ENCODE data around the gene TBC1D30. TPM values are rescaled to one million over a fixed set of nuclear protein-coding genes. Genes with fewer than 3 reads are reported as not detected.

Gene TBC1D30
- total and polyA plus RNA-seq, 5 donors from 2014 or later = 0.07 to 0.25 (median 0.12) TPM; not detected in 2

DNA sequence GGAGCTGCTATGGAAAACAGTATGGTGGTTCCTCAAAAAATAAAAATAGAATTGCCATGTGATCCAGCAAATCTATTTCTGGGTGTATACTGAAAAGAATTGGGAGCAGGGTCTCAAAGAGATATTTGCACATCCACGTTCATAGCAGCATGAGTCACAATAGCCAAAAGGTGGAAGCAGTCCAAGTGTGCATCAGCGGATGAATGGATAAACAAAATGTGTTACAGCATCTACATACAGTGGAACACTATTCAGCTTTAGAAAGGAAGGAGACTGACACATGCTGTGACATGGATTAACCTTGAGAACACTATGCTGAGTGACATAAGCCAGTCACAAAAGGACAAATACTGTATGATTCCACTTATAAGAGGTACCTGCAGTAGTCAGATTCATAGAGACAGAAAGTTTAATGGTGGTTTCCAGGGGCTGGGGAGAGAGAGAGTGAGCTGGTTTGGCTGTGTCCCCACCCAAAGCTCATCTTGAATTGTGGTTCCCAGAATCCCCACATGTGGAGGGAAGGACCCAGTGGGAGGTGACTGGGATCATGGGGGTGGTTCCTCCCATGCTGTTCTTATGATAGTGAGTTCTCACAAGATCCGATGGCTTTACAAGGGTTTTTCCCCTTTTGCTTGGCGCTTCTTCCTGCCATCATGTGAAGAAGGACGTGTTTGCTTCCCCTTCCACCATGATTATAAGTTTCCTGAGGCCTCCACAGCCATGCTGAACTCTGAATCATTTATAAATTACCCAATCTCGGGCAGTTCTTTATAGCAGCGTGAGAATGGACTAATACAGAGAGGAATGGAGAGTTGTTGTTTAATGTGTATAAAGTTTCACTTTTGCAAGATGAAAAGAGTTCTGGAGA is 17.6 kb upstream of the TBC1D30 start:
- DNase-seq (no peak), ATAC-seq (ENCODE audit: low read depth in 2 of 2) (no peak)
- no peak overlapping the region for H3K27ac ChIP-seq (ENCODE audit: insufficient read depth, low read length, poor library complexity, severe bottlenecking)
- H3K4me3 ChIP-seq (ENCODE audit: low read depth, low read length) = no peak overlapping the region
- H3K27me3 Mint-ChIP-seq = peaks cover 28% of the 10 kb centered on the region
- no peaks in the 10 kb centered on the region for H3K4me1 ChIP-seq (ENCODE audit: control insufficient read depth, insufficient read depth, low read length, poor library complexity, severe bottlenecking)
- peaks cover 0 to 2% (median 0%) of the 10 kb centered on the region in 4 donors for H3K4me1 Mint-ChIP-seq
- H3K4me3 Mint-ChIP-seq = no peak overlapping the region
- H3K9me3 Mint-ChIP-seq = peaks cover 0 to 3% (median 0%) of the 10 kb centered on the region in 7 donors
- no peaks in the 10 kb centered on the region for H3K36me3 ChIP-seq (ENCODE audit: control insufficient read depth, insufficient read depth, low read length)
- H3K36me3 Mint-ChIP-seq = no peaks in the 10 kb centered on the region
- H3K27me3 ChIP-seq (ENCODE audit: control insufficient read depth, insufficient read depth, low read length) = peaks cover 16% of the 10 kb centered on the region
- H3K9me3 ChIP-seq (ENCODE audit: control insufficient read depth in 2 of 2, low read length in 2 of 2) = no peaks in the 10 kb centered on the region
- no peak overlapping the region for H3K27ac Mint-ChIP-seq

DNA sequence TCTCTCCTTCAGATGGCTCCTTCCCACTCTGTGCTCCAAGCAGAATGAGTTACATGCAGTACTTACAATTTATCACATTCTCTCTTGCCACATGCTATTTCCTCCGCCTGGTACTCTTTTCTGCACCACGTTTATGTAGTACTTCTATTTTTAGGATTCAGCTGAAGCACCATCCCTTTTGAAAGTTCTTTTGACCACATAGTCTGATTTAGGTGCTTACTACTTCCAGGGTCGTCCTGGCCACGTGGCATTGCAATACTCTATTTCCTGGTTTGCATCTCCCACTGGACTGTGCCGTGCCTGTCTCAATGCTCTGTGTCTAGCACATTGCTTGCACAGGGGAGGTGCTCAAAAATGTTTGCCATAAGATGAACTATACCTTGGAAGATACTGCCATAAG is 16.3 kb upstream of the TBC1D30 start:
- no peaks in the 10 kb centered on the region for H3K9me3 ChIP-seq (ENCODE audit: control insufficient read depth in 2 of 2, low read length in 2 of 2)
- DNase-seq = no peak
- no peak overlapping the region for H3K4me3 ChIP-seq (ENCODE audit: low read depth, low read length)
- ATAC-seq (ENCODE audit: low read depth in 2 of 2) = no peak
- no peak overlapping the region for H3K27ac ChIP-seq (ENCODE audit: insufficient read depth, low read length, poor library complexity, severe bottlenecking)
- no peaks in the 10 kb centered on the region for H3K4me1 ChIP-seq (ENCODE audit: control insufficient read depth, insufficient read depth, low read length, poor library complexity, severe bottlenecking)
- no peaks in the 10 kb centered on the region for H3K36me3 ChIP-seq (ENCODE audit: control insufficient read depth, insufficient read depth, low read length)
- Mint-ChIP-seq H3K36me3 (no peaks in the 10 kb centered on the region), H3K9me3 (peaks cover 0 to 3% (median 0%) of the 10 kb centered on the region in 7 donors), H3K4me1 (no peaks in the 10 kb centered on the region), H3K27me3 (peaks cover 24% of the 10 kb centered on the region), H3K27ac (no peak overlapping the region), H3K4me3 (no peak overlapping the region)
- H3K27me3 ChIP-seq (ENCODE audit: control insufficient read depth, insufficient read depth, low read length) = peaks cover 20% of the 10 kb centered on the region

DNA sequence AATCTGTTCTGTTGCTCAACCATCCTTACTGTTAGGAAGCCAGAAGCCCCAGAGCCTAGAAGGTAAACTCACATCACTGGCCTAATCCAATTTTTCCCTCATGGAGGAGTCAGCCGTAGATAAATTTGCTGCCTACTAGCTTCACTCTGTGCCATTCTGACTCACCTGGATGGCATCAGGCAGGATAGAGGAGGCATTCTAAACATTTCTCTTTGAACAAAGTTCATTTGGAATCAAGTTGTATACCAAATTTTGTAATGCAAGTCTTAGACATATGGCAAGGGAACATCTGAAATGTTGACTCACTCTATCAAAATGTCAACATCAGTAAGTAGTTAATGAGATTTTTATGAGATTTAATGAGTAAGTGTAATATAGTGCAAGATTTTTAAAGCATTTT is 13.6 kb upstream of the TBC1D30 start:
- H3K9me3 Mint-ChIP-seq = peaks cover 0 to 3% (median 0%) of the 10 kb centered on the region in 7 donors
- H3K36me3 ChIP-seq (ENCODE audit: control insufficient read depth, insufficient read depth, low read length) = no peaks in the 10 kb centered on the region
- H3K4me1 ChIP-seq (ENCODE audit: control insufficient read depth, insufficient read depth, low read length, poor library complexity, severe bottlenecking) = no peaks in the 10 kb centered on the region
- no peaks in the 10 kb centered on the region for H3K4me1 Mint-ChIP-seq
- no peak overlapping the region for H3K27ac Mint-ChIP-seq
- no peaks in the 10 kb centered on the region for H3K9me3 ChIP-seq (ENCODE audit: control insufficient read depth in 2 of 2, low read length in 2 of 2)
- DNase-seq = no peak
- H3K4me3 ChIP-seq (ENCODE audit: low read depth, low read length) = no peak overlapping the region
- no peaks in the 10 kb centered on the region for H3K36me3 Mint-ChIP-seq
- peaks cover 19% of the 10 kb centered on the region for H3K27me3 ChIP-seq (ENCODE audit: control insufficient read depth, insufficient read depth, low read length)
- no peak for ATAC-seq (ENCODE audit: low read depth in 2 of 2)
- H3K27me3 Mint-ChIP-seq = peaks cover 16% of the 10 kb centered on the region
- H3K27ac ChIP-seq (ENCODE audit: insufficient read depth, low read length, poor library complexity, severe bottlenecking) = no peak overlapping the region
- H3K4me3 Mint-ChIP-seq = no peak overlapping the region

DNA sequence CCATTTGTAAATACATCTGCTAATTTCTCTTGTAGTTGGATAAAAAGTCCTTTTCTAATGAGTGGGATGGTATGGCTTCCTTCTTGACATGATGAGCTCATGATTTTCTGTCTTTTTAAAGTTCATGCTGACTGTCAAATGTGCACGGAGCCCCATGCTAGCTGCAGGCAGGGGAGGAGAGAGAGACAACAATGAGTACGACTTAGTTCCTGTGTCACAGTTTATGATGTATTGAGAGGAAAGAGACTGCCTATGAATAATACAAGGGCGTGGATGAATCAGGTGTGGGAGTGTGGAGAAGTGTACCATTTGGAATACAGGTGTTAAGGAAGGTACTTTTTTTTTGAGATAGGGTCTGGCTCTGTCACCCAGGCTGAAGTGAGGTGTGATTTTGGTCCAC is 10.7 kb upstream of the TBC1D30 start:
- no peak overlapping the region for H3K4me3 ChIP-seq (ENCODE audit: low read depth, low read length)
- no peaks in the 10 kb centered on the region for H3K36me3 Mint-ChIP-seq
- no peaks in the 10 kb centered on the region for H3K36me3 ChIP-seq (ENCODE audit: control insufficient read depth, insufficient read depth, low read length)
- DNase-seq = no peak
- H3K9me3 Mint-ChIP-seq = peaks cover 0 to 3% (median 0%) of the 10 kb centered on the region in 7 donors
- H3K27me3 Mint-ChIP-seq = peaks cover 23% of the 10 kb centered on the region
- ATAC-seq (ENCODE audit: low read depth in 2 of 2) = no peak
- H3K27me3 ChIP-seq (ENCODE audit: control insufficient read depth, insufficient read depth, low read length) = peaks cover 7% of the 10 kb centered on the region
- no peak overlapping the region for H3K27ac ChIP-seq (ENCODE audit: insufficient read depth, low read length, poor library complexity, severe bottlenecking)
- no peaks in the 10 kb centered on the region for H3K9me3 ChIP-seq (ENCODE audit: control insufficient read depth in 2 of 2, low read length in 2 of 2)
- H3K4me3 Mint-ChIP-seq = no peak overlapping the region
- no peaks in the 10 kb centered on the region for H3K4me1 ChIP-seq (ENCODE audit: control insufficient read depth, insufficient read depth, low read length, poor library complexity, severe bottlenecking)
- H3K4me1 Mint-ChIP-seq = no peaks in the 10 kb centered on the region
- H3K27ac Mint-ChIP-seq = no peak overlapping the region

DNA sequence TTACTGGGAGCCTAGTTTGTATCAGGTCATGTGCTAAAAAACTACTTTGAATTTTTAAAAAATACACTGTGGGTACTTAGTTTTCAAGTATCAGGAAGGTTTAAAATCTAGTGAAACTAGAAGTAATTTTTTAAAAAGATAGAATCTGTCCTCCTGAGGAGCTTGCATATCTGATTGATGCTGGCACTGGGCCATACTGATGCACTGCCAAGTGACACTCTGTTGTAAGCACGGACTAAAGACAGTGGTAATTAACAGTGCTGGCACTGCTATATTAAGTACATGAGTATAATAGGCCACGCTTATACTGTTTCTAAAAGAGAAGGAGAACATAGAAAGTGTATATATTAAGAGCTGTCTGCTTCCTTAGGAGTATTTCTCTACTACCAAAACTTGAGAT is 10.0 kb upstream of the TBC1D30 start:
- ATAC-seq (ENCODE audit: low read depth in 2 of 2) (no peak), DNase-seq (no peak)

DNA sequence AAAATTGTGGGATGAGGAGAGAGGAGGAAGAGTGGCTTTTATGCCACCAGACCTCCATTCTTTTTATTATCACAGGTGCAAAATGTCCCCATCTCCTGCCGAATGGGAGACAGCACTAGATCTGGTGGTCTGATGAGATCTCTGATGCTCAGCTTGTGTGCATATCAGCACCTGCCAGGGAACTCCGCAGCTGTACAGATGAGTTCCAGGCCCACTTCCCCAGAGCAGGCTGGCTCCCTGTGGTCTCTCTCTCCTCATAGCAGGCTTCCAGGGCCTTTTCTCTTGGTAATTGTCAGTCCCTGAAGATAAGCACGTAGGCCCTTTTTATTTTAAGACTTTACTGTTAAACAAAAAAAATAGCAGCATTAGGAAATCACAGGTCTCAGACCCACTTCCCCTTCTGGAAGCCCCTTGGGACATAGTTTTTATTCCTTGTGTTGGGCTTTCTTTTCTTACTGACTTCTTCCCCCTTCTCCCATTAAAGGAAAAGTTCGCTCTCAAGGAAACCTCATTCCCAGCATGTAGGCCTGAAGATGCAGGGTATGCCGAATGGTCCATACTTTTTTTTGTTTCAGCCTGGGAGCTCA is 4.5 kb upstream of the TBC1D30 start:
- Histone ChIP-seq H3K9me3 (ENCODE audit: control insufficient read depth in 2 of 2, low read length in 2 of 2) (peaks cover 0 to 3% of the 10 kb centered on the region in 2 experiments), H3K27me3 (ENCODE audit: control insufficient read depth, insufficient read depth, low read length) (peaks cover 24% of the 10 kb centered on the region), H3K36me3 (ENCODE audit: control insufficient read depth, insufficient read depth, low read length) (no peaks in the 10 kb centered on the region), H3K27ac (ENCODE audit: insufficient read depth, low read length, poor library complexity, severe bottlenecking) (no peak overlapping the region), H3K4me3 (ENCODE audit: low read depth, low read length) (no peak overlapping the region), H3K4me1 (ENCODE audit: control insufficient read depth, insufficient read depth, low read length, poor library complexity, severe bottlenecking) (peaks cover 9% of the 10 kb centered on the region)
- Mint-ChIP-seq H3K27ac (no peak overlapping the region), H3K27me3 (peaks cover 45% of the 10 kb centered on the region), H3K4me3 (no peak overlapping the region), H3K4me1 (peaks cover 0 to 5% (median 2%) of the 10 kb centered on the region in 4 donors), H3K9me3 (peaks cover 0 to 5% (median 0%) of the 10 kb centered on the region in 7 donors), H3K36me3 (no peaks in the 10 kb centered on the region)
- DNase-seq (no peak), ATAC-seq (ENCODE audit: low read depth in 2 of 2) (no peak)

More for the DNA sequence above, 10.0 kb upstream of the TBC1D30 start:
- no peaks in the 10 kb centered on the region for H3K36me3 ChIP-seq (ENCODE audit: control insufficient read depth, insufficient read depth, low read length)
- no peaks in the 10 kb centered on the region for H3K4me1 Mint-ChIP-seq
- H3K4me3 ChIP-seq (ENCODE audit: low read depth, low read length) = no peak overlapping the region
- H3K9me3 ChIP-seq (ENCODE audit: control insufficient read depth in 2 of 2, low read length in 2 of 2) = no peaks in the 10 kb centered on the region
- H3K27me3 ChIP-seq (ENCODE audit: control insufficient read depth, insufficient read depth, low read length) = peaks cover 7% of the 10 kb centered on the region
- peaks cover 0 to 3% (median 0%) of the 10 kb centered on the region in 7 donors for H3K9me3 Mint-ChIP-seq
- H3K4me1 ChIP-seq (ENCODE audit: control insufficient read depth, insufficient read depth, low read length, poor library complexity, severe bottlenecking) = no peaks in the 10 kb centered on the region
- H3K27me3 Mint-ChIP-seq = peaks cover 23% of the 10 kb centered on the region
- no peak overlapping the region for H3K27ac Mint-ChIP-seq
- H3K4me3 Mint-ChIP-seq = no peak overlapping the region
- H3K27ac ChIP-seq (ENCODE audit: insufficient read depth, low read length, poor library complexity, severe bottlenecking) = no peak overlapping the region
- no peaks in the 10 kb centered on the region for H3K36me3 Mint-ChIP-seq

DNA sequence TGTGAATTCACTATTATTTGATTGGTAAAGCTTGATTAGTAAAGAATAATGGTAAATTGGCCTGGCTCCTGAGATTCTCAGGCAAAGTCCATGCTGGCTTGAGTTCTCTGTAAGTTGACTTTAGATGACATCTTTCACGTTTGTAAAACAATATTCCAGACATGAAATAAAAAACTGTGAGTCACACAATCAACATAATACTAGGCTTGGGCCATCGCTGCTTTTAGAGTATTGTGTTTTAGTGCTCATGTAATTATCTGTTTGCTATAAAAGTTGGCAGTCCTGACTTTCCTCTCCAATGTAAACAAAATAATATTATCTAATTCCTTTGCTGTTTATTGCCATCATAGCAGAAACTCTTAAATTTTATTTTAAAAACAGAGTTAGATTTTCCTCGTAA is 3.9 kb upstream of the TBC1D30 start:
- H3K4me1 Mint-ChIP-seq = peaks cover 0 to 6% (median 2%) of the 10 kb centered on the region in 4 donors
- no peak overlapping the region for H3K4me3 Mint-ChIP-seq
- peaks cover 46% of the 10 kb centered on the region for H3K27me3 Mint-ChIP-seq

More for the DNA sequence above, 3.9 kb upstream of the TBC1D30 start:
- Mint-ChIP-seq H3K27ac (no peak overlapping the region), H3K36me3 (no peaks in the 10 kb centered on the region), H3K9me3 (peaks cover 0 to 5% (median 0%) of the 10 kb centered on the region in 7 donors)
- Histone ChIP-seq H3K27ac (ENCODE audit: insufficient read depth, low read length, poor library complexity, severe bottlenecking) (no peak overlapping the region), H3K36me3 (ENCODE audit: control insufficient read depth, insufficient read depth, low read length) (no peaks in the 10 kb centered on the region), H3K27me3 (ENCODE audit: control insufficient read depth, insufficient read depth, low read length) (peaks cover 24% of the 10 kb centered on the region), H3K4me3 (ENCODE audit: low read depth, low read length) (no peak overlapping the region), H3K9me3 (ENCODE audit: control insufficient read depth in 2 of 2, low read length in 2 of 2) (peaks cover 0 to 3% of the 10 kb centered on the region in 2 experiments), H3K4me1 (ENCODE audit: control insufficient read depth, insufficient read depth, low read length, poor library complexity, severe bottlenecking) (peaks cover 16% of the 10 kb centered on the region)
- no peak for ATAC-seq (ENCODE audit: low read depth in 2 of 2)
- DNase-seq = no peak
